Effector memory CD4-positive, alpha-beta T cell (primary cell): ENCODE data around the gene MPND.

Source experiments
- DNase-seq, 3 donors: peaks; one replicate each; pipeline ENCODE4 v3.0.0-alpha.2; 2020
- H3K27ac ChIP-seq: 2 replicates; pipeline ENCODE4 v1.7.0; 2013; ENCODE audit warnings: mild to moderate bottlenecking, low read length, moderate library complexity; ENCODE audit not compliant: insufficient read depth, poor library complexity, severe bottlenecking
- H3K27me3 ChIP-seq: replicated peaks from 2 replicates; pipeline ENCODE4 v1.7.0; 2013; ENCODE audit warnings: mild to moderate bottlenecking, low read length; ENCODE audit not compliant: insufficient read depth, control insufficient read depth, poor library complexity, severe bottlenecking
- H3K36me3 ChIP-seq: 2 replicates; pipeline ENCODE4 v1.7.0; 2013; ENCODE audit warnings: mild to moderate bottlenecking, low read length, moderate library complexity; ENCODE audit not compliant: control insufficient read depth, insufficient read depth
- H3K4me1 ChIP-seq: 2 replicates; pipeline ENCODE4 v1.7.0; 2013; ENCODE audit warnings: low read length, mild to moderate bottlenecking; ENCODE audit not compliant: control insufficient read depth, insufficient read depth, poor library complexity, severe bottlenecking
- H3K4me3 ChIP-seq: 2 replicates; pipeline ENCODE4 v1.7.0; 2013; ENCODE audit warnings: low read length, low read depth, mild to moderate bottlenecking; ENCODE audit not compliant: insufficient read depth, poor library complexity, severe bottlenecking
- H3K9me3 ChIP-seq: 2 replicates; pipeline ENCODE4 v1.7.0; 2013; ENCODE audit warnings: mild to moderate bottlenecking, low read length, moderate library complexity; ENCODE audit not compliant: control insufficient read depth

MPND gene

DNA sequence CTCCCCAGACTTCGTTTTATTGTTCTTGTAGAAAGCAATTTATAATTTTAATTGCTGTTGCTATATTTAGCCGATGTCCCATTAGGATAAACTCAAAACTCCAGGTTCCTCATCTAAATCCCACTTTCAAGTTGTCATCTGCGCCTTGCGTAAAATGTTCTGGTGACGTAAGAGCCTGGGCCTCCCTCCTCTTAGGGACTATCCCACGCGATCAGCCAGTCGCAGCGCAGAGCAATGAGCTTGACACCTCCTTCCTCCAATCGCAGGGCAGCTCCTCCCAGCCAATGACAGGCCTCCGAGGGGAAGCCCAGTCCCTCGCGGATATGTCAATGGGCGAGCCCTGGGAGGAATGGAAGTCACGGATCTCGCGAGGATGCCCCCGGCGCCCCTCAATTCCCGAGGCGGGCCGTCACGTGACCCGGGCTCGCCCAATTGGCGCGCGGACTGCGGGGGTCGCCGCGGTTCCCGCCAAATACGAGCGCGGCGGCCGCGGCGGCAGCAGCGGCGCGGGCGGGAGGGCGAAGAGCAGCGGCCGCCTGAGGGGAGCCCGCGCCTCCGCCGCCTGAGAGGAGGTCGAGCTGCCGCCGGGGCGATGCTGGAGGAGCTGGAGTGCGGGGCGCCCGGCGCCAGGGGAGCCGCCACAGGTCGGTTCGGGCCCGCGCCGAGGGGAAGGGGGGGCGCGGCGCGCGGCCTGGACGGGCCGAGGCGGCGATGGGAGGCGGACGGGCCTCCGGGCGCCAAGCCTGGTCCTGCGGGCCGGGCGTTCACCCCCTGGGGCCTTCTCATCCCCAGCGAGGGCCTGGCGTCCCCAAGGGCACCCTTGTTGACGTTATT, 59.0 kb downstream of the MPND start, which contains the start of gene CHAF1A:
Gene CHAF1A, plus strand, starts transcription at position 470 of the 834 bp plus-strand sequence. Its CDS starts 123 bp downstream, at position 593.
- H3K27me3 ChIP-seq, result no peaks in the 10 kb centered on the region
- peak within 1 kb of the TSS; percentile 76 for H3K4me3 ChIP-seq
- H3K9me3 ChIP-seq, result no peaks in the 10 kb centered on the region
- H3K27ac ChIP-seq, result peak within 1 kb of the TSS; percentile 91
- peaks cover 31% of the 10 kb centered on the region for H3K4me1 ChIP-seq
- DNase-seq, result peak; percentile 97 to 100 (median 99)
- no peaks in the 10 kb centered on the region for H3K36me3 ChIP-seq

DNA sequence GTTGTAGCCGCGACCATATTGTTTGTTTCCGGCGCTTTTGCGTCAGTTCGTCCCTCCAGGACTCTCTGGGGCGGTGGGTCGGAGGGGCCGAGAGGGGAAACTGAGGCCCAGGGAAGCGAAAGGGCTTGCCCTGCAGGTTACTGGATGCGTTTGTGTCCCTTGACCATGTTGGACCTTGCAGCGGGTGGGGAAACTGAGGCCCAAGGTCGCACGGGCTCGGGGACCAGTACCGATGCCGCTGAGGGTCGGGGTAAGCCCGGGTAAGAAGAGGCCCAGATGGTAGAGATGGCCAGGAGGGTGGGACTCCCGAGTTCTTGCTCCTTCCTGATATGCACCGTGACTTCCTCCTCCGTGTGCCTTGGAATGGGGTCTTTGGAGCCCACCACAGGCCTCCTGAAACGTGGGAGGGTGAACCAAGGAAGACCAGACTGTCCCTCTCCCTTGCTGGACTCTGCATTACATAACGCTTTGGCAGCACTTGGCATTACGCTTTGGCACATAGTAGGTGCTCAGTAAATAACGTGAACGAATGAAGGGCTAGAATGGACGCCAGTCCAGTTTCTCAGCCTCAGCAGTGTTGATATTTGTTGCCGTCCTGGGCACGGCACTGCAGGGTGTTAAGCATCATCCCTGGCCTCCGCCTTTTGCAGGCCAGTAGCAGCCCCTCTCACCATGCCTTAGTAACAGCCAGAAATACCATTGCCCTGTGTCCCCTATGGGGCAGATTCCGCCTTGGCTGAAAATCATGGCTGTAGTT, 59.8 kb downstream of the MPND start:
- Histone ChIP-seq H3K27me3 (no peaks in the 10 kb centered on the region), H3K27ac (peak overlapping the region; percentile 57), H3K36me3 (no peaks in the 10 kb centered on the region), H3K9me3 (no peaks in the 10 kb centered on the region), H3K4me3 (peak overlapping the region; percentile 76), H3K4me1 (peaks cover 29% of the 10 kb centered on the region)
- no peak for DNase-seq

DNA sequence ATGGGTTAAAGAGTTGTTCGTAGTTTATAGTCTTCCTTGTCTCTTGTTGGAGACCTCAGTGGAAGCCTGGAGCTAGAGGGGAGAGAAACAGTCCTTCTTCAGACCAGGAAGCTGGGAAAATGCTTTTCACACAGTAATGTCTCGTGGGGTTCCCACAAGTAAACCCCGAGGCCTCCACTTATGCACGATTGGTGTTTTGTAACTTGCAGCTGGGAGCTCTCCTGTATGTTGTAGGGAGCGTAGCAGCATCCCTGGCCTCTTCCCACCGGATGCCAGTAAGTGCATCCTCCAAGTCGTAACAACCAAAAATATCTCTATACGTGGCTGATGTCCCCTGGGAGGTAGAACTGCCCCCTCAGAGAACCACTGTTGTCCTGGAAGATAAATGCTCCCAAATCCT, 62.6 kb downstream of the MPND start:
- no peak for DNase-seq
- Histone ChIP-seq H3K9me3 (no peaks in the 10 kb centered on the region), H3K36me3 (no peaks in the 10 kb centered on the region), H3K27me3 (no peaks in the 10 kb centered on the region), H3K4me3 (no peak overlapping the region), H3K27ac (no peak overlapping the region), H3K4me1 (peaks cover 12% of the 10 kb centered on the region)

DNA sequence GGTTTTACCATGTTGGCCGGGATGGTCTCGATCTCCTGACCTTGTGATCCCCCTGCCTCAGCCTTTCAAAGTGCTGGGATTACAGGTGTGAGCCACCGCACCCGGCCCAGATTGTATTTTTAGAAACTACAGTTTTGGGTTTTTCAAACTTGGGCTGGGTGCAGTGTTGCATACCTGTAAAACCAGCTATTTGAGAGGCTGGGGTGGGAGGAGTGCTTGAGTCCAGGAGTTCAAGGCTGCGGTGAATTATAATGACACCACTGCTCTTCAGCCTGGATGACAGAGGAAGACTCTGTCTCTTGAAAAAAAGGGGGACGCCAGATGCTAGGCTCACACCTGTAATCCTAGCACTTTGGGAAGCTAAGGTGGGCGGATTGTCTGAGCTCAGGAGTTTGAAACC, 63.3 kb downstream of the MPND start:
- DNase-seq, result no peak
- Histone ChIP-seq H3K9me3 (no peaks in the 10 kb centered on the region), H3K4me1 (peaks cover 7% of the 10 kb centered on the region), H3K4me3 (no peak overlapping the region), H3K36me3 (no peaks in the 10 kb centered on the region), H3K27ac (no peak overlapping the region), H3K27me3 (no peaks in the 10 kb centered on the region)

DNA sequence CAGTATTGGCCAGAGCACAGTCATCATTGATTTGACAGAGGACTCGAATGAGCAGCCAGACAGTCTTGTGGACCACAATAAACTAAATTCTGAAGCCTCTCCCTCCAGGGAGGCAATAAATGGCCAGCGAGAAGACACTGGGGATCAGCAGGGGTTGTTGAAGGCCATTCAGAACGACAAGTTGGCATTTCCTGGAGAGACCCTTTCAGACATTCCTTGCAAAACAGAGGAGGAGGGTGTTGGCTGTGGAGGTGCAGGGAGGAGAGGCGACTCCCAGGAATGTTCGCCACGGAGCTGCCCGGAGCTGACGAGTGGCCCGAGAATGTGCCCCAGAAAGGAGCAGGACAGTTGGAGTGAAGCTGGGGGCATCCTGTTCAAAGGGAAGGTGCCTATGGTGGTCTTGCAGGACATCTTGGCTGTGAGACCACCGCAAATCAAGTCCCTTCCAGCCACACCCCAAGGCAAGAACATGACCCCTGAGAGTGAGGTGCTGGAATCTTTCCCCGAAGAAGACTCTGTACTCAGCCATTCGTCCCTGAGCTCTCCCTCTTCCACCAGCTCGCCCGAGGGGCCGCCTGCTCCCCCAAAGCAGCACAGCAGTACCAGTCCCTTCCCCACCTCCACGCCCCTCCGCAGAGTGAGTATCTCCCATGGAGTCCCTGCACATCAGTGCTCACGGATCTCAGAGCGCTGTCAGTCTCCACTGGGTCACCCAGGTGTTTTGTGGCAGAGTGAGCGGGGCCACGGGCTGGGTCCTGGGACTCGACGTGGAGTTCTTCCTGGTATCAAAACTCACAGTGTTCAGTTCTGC, 66.0 kb downstream of the MPND start:
- Histone ChIP-seq H3K27me3 (no peaks in the 10 kb centered on the region), H3K4me3 (no peak overlapping the region), H3K27ac (no peak overlapping the region), H3K4me1 (no peaks in the 10 kb centered on the region), H3K9me3 (no peaks in the 10 kb centered on the region), H3K36me3 (no peaks in the 10 kb centered on the region)
- DNase-seq, result no peak
